ENCODE measurements around the gene CARMIL1.
A peak's percentile ranks its signal among the peaks of the same experiment; 100 is the strongest.
"Not testable (repeated sequence)": the region's sequence is repeated elsewhere in the genome, so short reads cannot be mapped to it uniquely, and the experiment has no call there.

The CARMIL1 gene

DNA sequence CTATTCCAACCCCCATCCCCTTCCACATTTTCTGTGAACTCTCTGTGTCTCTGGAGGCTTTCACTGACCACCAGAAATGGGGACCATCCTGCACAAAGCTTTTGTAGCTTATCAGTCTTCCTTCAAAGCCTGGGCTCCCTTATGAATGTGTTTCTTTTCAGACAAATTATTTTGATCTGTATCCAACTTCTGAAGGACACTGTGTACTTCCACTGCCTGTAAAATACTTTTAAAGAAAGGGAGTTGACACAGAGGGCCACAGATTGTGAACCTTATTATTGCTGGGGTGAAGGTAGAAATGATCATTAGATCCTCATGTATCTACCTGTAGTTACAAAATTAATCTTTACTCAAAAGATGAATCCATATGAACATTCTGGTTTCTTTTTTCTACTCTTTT is 135.6 kb downstream of the CARMIL1 start:
- no peak for DNase-seq

DNA sequence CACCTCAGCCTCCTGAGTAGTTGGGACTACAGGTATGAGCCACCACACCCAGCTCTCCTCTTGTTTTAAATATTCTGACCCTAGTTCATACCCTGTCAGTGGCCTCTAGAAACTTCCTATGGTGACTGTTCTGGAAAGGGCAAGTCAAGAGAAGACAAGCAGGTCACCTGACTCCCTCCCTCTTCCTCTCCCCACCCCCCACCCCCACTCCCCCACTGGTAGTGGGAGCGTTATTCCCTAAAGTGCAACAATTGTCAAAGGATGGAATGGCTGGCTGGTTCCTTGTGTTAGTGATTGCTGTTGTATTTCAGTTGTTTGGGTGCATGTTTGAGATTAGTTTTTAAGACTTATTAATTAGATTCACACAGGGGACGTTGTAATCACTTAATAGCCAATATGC is 136.1 kb downstream of the CARMIL1 start:
- no peak for DNase-seq

DNA sequence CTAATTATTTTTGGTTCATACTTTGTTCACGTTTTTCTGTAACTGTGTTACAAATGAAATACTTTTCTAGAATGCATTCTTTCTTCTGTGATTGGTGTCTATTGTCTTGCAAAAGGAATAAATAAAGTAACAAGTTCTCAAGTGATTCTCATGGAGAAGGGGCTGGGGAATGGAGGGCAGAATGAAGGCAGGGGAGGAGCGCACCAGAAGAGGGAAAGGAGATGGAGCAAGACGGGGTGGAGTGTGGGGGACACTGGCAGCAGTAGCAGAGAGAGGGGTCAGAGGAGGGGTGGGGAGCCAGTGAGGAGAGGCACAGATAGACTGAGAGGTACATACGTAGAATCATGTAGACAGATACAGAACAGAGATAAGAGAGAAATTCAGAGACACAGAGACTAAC is 136.5 kb downstream of the CARMIL1 start:
- DNase-seq: no peak

DNA sequence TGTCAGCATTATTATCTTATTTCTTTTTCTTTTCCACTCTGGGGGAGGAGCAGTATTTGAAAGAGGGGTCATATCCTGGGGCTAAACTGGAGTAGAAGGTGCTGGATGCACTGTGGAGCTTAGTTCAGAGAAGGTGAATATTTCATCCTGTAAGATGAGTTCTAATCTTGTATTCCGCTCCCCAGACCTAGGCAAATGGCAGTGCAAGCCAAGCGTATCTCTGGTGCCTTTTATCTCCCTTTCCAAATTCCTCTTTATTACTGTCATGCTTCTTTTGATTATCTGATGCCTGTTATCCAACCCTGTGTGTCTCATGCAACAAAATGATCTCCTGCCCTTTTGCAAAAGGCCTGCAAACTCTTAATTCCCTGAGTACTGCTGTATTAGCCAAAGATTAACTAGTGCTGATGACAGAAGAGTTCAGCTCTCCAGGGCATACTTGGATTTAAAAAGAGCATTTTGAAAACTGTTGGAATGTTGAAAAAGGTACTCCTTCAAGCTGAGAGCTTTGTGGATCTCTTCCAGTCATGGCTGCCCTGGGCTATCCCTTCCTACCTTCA is 138.0 kb downstream of the CARMIL1 start:
- no peak for DNase-seq

DNA sequence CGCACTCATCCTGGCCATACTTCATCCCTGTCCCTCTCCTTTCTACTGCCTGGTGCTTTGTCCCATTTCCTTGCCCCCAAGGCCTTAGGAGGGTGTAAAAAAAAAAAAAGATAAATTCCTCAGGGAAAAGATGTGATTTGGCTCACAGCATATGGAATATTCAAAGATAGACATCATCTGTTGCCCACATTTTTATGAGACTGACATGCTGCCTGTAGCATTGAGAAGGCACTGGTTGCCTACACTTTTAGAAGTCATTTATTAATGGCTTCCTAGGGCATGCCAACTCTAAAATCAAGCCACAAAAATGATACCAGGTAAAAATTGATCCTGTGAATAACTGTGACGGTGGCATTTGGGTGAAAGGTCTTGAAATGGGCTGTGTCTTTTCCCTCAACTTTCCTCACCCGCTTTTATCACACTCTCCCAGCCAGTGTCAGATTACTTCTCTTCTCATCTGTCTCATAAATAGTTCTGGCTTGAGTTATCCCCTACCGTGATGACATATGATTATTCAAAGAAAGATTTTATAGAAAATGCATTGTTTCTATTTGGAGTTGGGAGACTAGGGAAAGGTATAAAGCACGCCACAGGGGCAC is 139.4 kb downstream of the CARMIL1 start:
- DNase-seq: no peak

DNA sequence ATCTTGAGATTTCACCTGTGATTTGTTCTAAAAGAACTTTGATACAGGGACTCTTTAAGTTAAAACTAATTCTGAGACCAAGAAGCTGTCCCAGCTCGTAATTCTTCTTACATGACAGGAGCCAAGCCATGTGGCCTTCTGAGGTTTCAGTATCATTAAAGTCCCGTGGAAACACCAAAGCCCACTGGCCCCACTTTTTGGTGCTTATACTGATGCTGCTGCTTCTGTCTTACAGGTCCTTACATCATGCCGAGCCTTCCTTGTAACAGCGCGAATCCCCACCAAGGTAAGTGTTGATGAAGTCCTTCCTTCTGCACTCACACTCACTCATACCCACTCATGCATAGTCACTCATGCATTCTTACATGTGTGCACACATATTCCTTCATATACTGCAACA is 140.7 kb downstream of the CARMIL1 start:
- DNase-seq: no peak

- DNase-seq: no peak
Observed at GRCh38 chr6:25423358-25423757, 144.2 kb downstream of the CARMIL1 start.

DNA sequence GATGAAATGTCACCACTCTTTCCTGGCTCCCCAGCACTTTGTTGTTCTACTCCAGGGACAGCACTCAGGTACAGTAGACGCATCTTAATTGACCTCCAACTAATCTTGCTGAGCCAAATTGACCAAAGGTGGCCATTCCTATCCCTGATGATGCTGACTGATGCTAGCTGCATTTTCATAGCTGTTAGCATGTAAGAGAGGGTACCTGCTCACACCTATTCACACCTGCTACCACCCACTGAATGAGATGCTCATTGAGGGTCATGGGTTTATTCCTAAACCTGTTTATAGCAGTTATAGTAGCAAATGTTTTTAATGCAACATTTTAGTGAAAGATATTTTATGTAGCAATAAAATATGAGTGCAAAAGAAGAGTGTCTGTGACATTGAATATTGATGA is 145.1 kb downstream of the CARMIL1 start:
- DNase-seq: no peak

- DNase-seq: no peak
Observed at GRCh38 chr6:25427549-25427948, 148.4 kb downstream of the CARMIL1 start.

- no peak for DNase-seq
Observed at GRCh38 chr6:25428758-25429317, 149.7 kb downstream of the CARMIL1 start.

DNA sequence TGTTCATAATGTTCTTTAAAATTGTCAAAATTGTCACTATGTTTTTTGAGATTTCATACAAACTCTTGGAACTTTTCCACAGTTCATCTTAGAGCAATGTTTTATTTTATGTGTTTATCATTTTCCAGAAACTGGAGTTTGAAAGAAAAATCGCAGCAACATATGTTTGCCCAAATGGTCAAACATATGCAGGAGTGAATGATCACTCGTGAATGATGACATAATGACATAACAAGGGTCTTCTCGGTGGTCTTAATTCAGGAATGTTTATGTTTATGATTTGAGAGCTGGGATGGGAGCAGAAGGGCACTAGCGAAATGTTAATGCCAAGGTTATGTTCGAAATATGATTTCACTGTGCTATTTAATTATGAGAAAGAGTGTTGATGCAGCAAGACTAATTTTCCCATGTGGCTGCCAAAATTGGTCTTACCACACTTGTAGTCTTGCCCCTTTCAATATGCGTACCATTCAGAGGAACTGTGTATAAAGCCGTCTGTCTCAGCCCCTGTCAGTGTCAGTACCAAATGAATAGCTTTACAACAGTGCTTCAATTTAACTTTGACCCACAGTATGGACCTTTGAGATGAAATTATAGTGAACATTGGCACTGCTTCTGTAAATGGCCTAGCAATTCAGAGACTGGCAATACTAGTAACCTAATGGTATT is 152.3 kb downstream of the CARMIL1 start:
- no peak for DNase-seq

- DNase-seq: no peak
Observed at GRCh38 chr6:25431975-25432307, 152.8 kb downstream of the CARMIL1 start.

- DNase-seq: no peak
Observed at GRCh38 chr6:25434921-25435320, 155.7 kb downstream of the CARMIL1 start.

GRCh38 chr6:25435416-25435985 is 156.3 kb downstream of the CARMIL1 start:
- no peak for DNase-seq

DNA sequence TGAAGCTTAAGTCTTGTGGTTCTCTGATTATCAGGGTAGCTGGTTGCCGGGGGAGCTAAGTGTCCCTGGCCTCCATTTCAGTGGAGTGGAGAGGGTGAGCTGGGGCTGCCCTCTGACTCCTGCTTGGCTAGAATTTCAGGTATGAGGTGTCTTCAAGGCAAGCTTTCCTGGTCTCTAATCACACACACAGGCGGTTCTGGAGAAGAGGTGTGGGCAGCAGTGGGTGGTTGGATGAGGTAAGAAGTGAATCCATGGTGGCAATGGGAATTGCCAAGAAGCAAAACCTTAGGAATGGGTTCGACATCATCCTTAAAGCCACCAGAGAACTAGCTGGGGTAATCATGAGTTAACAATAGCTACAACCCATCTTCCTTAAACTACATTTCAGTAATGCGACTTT is 157.6 kb downstream of the CARMIL1 start:
- no peak for DNase-seq

DNA sequence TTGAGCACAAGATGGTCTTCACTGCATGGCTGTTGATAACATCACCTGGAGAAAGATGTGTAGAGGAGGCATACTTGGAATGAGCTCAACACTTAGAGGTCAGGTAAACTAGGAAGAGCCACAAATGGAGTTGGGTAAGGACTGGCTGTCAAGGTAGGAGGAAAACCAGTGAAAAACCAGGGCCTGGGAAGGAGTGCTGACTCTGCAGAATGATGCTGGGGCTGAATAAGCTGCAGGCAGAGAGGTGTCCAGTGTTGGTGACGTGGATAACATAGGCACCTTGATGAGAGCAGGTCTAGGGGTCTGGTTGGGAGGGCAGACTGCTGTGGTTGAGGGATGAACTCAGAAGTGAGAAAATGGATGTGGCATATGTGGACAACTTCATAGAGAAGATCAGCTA is 160.2 kb downstream of the CARMIL1 start:
- no peak for DNase-seq

GRCh38 chr6:25441663-25442270 is 162.6 kb downstream of the CARMIL1 start:
- DNase-seq: peak in 1 of 2 experiments; percentile 8

- no peak for DNase-seq
Observed at GRCh38 chr6:25442898-25443297, 163.7 kb downstream of the CARMIL1 start.

DNA sequence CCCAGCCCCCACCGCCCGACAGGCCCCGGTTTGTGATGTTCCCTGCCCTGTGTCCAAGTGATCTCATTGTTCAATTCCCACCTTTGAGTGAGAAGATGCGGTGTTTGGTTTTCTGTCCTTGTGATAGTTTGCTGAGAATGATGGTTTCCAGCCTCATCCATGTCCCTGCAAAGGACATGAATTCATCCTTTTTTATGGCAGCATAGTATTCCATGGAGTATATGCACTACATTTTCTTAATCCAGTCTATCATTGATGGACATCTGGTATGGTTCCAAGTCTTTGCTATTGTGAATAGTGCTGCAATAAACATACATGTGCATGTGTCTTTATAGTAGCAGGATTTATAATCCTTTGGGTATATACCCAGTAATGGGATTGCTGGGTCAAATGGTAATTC is 165.3 kb downstream of the CARMIL1 start:
- not testable (repeated sequence) for DNase-seq

DNA sequence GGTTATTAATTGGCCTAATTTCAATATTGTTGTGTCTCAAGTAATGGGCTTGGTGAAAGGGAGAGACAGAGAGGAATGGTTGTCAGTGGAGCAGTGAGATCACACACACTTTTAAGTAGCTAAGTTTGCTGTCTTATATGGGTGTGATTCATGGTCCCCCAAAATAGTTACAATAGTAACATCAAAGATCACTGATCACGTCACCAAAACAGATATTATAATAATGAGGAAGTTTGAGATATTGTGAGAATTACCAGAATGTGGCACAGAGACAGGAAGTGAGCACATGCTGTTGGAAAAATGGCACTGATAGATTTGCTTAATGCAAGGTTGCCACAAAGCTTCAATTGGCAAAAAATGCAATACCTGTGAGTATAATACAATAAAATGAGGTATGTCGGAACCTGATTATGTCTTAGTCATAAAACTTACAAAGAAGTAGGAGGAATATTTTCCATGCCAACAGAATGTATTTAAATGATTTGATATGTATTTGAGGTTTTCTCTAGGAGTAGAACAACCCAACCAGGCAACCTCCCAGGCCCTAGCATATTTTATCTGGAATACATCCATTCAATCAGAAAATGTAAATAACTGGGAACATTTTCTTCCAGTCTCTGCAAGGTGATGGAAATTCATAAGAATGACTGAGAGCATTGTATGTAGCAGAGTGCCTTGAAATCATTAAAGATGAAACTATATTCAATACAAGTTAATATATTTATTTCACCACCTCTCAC is 167.8 kb downstream of the CARMIL1 start:
- no peak for DNase-seq

GRCh38 chr6:25447570-25447929 is 168.4 kb downstream of the CARMIL1 start:
- no peak for DNase-seq

DNA sequence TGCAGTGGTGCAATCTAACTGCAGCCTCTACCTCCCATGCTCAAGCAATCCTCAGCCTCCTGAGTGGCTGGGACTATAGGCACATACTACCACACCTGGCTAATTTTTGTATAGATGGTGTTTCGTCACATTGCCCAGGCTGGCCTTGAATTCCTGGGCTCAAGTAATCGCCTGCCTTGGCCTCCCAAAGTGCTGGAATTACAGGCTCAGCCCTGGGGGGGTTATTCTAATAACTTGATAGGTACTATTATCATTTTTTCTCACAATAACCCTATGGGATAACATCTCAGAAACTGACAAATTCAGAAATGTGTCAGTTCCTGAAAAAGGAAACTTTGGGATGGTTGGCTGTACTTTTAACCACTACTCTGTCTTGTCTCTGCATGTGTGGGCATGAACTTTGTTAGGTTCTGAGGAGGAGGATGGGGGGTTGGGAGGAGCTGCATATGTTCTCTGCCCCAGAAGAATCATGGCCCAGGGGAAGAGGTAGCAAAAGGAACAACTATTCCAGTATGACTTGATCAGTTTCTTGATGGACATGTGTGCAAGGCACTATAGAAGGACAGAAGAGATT is 169.9 kb downstream of the CARMIL1 start:
- DNase-seq: no peak

DNA sequence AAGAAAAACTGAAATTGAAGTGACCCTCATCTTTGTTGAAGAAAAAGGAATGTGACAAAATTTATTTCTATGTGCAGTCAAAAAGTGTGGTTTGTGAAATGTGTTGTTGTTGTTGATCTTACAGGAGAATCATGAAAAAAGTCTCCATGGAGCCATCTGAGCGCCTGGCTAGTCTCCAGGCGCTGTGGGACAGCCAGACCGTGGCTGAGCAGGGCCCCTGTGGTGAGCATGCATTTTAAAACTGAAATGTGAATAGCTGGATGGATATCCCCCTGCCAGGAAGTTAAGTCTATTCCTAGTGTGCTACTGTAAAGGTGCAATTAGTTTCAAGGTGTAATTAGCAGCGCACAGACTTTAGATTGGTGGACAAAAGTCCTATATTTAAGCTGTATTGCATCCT is 170.6 kb downstream of the CARMIL1 start:
- peak; percentile 79 to 96 for DNase-seq

All from NCI-H2081 (cell line).